ENCODE results near the gene WDR72. TPM values are rescaled to one million over a fixed set of nuclear protein-coding genes. Genes with fewer than 3 reads are reported as not detected.

WDR72 gene
- total RNA-seq, 1 experiment from 2014 or later = 3.9 TPM

- H3K9me3 Mint-ChIP-seq (ENCODE audit: low read depth, unreplicated experiment) = no peaks in the 10 kb centered on the region
- no peaks in the 10 kb centered on the region for H3K27me3 Mint-ChIP-seq (ENCODE audit: unreplicated experiment)
- BruUV-seq (replicated peaks) = no TSS peak
- H3K4me3 Mint-ChIP-seq (ENCODE audit: low read depth, unreplicated experiment) = no peak overlapping the region
- no peak overlapping the region for H3K27ac Mint-ChIP-seq (ENCODE audit: unreplicated experiment)
- intact Hi-C loops (cut with micrococcal nuclease; ENCODE audit: unreplicated experiment) = no loop called here
- TF ChIP-seq CTCF (IDR thresholded peaks at IDR 0.05; ENCODE audit: unreplicated experiment) = peak; percentile 33
- H3K36me3 Mint-ChIP-seq (ENCODE audit: insufficient read depth, unreplicated experiment) = no peaks in the 10 kb centered on the region
- CTCF ChIA-PET = no interaction called here
- H3K4me1 Mint-ChIP-seq (ENCODE audit: low read depth, unreplicated experiment) = no peaks in the 10 kb centered on the region
- no peak for DNase-seq
Observed at GRCh38 chr15:53665930-53666329, 93.5 kb downstream of the WDR72 start.

DNA sequence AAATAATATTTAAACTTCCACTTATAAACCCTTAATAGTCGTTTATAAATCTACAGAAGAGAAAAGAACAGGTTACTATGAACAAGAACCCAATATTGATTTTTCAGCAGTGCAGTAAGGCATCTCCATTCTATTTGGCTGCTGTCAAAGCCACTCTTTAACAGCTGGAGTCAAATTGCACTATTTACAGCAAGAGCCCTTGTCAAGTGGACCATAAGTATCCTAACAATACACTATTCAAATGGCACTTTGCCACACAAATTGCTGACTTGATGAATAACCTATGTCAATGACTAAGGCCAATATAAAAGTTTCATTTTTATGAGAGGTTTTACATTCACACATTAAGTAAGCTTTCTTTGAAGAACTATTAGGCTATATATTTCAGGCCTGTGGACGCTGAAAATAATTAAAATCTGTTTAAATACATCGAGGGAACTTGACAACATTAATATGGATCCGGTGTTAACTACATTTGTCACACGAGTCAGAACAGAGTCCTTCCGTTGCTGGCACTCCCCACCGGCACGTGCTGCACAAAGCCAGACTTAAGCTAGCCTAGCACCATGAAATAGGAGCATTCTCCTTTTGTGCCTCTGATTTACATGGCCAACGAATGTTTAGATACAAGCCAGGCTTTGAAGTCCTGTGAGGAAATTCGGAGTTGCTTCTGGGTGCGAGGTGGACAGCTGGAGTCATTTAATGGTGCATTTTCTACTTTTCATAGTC lies 100.5 kb downstream of the WDR72 start:
- TF ChIP-seq CTCF (IDR thresholded peaks at IDR 0.05; ENCODE audit: unreplicated experiment) = no peak
- intact Hi-C loops (cut with micrococcal nuclease; ENCODE audit: unreplicated experiment) = loop anchor here (5.0 to 10.0 kb wide), 3 partner anchors 137 to 267 kb away; no protein-coding TSS in a partner anchor

GRCh38 chr15:53658255-53658654 lies 101.2 kb downstream of the WDR72 start:
- H3K4me3 Mint-ChIP-seq (ENCODE audit: low read depth, unreplicated experiment) = no peak overlapping the region
- peaks cover 8% of the 10 kb centered on the region for H3K4me1 Mint-ChIP-seq (ENCODE audit: low read depth, unreplicated experiment)
- H3K9me3 Mint-ChIP-seq (ENCODE audit: low read depth, unreplicated experiment) = no peaks in the 10 kb centered on the region
- no peak for TF ChIP-seq CTCF (IDR thresholded peaks at IDR 0.05; ENCODE audit: unreplicated experiment)
- H3K36me3 Mint-ChIP-seq (ENCODE audit: insufficient read depth, unreplicated experiment) = no peaks in the 10 kb centered on the region
- intact Hi-C loops (cut with micrococcal nuclease; ENCODE audit: unreplicated experiment) = loop anchor here (5.0 to 10.0 kb wide), 3 partner anchors 136 to 266 kb away; no protein-coding TSS in a partner anchor
- DNase-seq = no peak
- no peaks in the 10 kb centered on the region for H3K27me3 Mint-ChIP-seq (ENCODE audit: unreplicated experiment)
- no peak overlapping the region for H3K27ac Mint-ChIP-seq (ENCODE audit: unreplicated experiment)
- no TSS peak for BruUV-seq (replicated peaks)
- CTCF ChIA-PET = interaction anchor here (0.6 kb wide), 1 partner anchor 51 kb away, joined by 3 read pairs; no protein-coding TSS in a partner anchor

More for the DNA sequence above, 100.5 kb downstream of the WDR72 start:
- no peaks in the 10 kb centered on the region for H3K27me3 Mint-ChIP-seq (ENCODE audit: unreplicated experiment)
- CTCF ChIA-PET = interaction anchor here (0.6 kb wide), 1 partner anchor 52 kb away, joined by 3 read pairs; no protein-coding TSS in a partner anchor
- H3K4me3 Mint-ChIP-seq (ENCODE audit: low read depth, unreplicated experiment) = no peak overlapping the region
- peaks cover 8% of the 10 kb centered on the region for H3K4me1 Mint-ChIP-seq (ENCODE audit: low read depth, unreplicated experiment)
- DNase-seq = no peak
- H3K27ac Mint-ChIP-seq (ENCODE audit: unreplicated experiment) = no peak overlapping the region
- no peaks in the 10 kb centered on the region for H3K9me3 Mint-ChIP-seq (ENCODE audit: low read depth, unreplicated experiment)
- H3K36me3 Mint-ChIP-seq (ENCODE audit: insufficient read depth, unreplicated experiment) = no peaks in the 10 kb centered on the region
- no TSS peak for BruUV-seq (replicated peaks)

GRCh38 chr15:53648934-53649333 lies 110.5 kb downstream of the WDR72 start:
- DNase-seq = no peak
- Mint-ChIP-seq H3K27ac (ENCODE audit: unreplicated experiment) (no peak overlapping the region), H3K4me3 (ENCODE audit: low read depth, unreplicated experiment) (no peak overlapping the region), H3K9me3 (ENCODE audit: low read depth, unreplicated experiment) (peaks cover 5% of the 10 kb centered on the region), H3K4me1 (ENCODE audit: low read depth, unreplicated experiment) (no peaks in the 10 kb centered on the region), H3K27me3 (ENCODE audit: unreplicated experiment) (no peaks in the 10 kb centered on the region), H3K36me3 (ENCODE audit: insufficient read depth, unreplicated experiment) (no peaks in the 10 kb centered on the region)
- TF ChIP-seq CTCF (IDR thresholded peaks at IDR 0.05; ENCODE audit: unreplicated experiment) = no peak
- no TSS peak for BruUV-seq (replicated peaks)
- intact Hi-C loops (cut with micrococcal nuclease; ENCODE audit: unreplicated experiment) = no loop called here
- CTCF ChIA-PET = no interaction called here
